Stimulated activated CD8-positive, alpha-beta memory T cell treated with anti-CD3 and anti-CD28 coated beads, Interleukin-4, amount 100 ng/mL, for 4 hours (primary cell): Measurements from ENCODE around the gene AFF2.

ENCODE experiments used
- DNase-seq, 2 donors: peaks; one replicate each; pipeline ENCODE4 v3.0.0-alpha.2; 2020; ENCODE audit warnings: low read depth in 2 of 2, low spot score in 1 of 2

Gene AFF2

DNA sequence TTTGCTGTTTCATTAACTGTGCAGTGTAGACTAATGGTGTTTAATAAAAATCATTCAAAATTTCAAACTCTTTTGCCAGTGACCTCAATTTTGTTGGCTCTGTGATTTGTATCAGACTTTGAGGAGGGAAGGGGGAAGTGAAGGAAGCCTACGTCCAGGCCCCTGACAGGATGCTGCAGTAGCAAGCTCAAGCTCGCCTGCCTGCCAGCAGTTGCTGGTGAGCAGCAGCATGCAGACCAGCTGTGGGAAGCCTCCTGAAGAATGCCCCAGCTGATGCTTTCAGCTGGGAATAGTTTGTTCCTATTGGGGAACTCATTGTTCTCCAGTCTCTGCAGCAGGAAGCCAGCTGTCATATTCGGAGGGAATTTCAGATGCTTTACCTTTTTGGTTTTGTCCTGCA lies 495.2 kb downstream of the AFF2 start:
- DNase-seq = no peak

DNA sequence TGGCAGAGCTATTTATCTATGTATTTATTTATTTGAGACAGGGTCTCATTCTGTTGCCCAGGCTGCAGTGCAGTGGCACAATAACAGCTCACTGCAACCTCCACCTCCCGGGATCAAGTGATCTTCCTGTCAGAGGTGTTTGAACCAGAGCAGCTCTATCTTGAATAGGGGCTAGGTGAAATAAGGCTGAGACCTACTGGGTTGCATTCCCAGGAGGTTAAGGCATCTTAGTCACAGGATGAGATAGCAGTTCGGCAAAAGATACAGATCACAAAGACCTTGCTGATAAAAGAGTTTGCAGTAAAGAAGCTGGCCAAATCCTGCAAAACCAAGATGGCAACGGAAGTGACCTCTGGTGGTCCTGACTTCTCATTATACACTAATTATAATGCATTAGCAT lies 501.9 kb downstream of the AFF2 start:
- no peak for DNase-seq

DNA sequence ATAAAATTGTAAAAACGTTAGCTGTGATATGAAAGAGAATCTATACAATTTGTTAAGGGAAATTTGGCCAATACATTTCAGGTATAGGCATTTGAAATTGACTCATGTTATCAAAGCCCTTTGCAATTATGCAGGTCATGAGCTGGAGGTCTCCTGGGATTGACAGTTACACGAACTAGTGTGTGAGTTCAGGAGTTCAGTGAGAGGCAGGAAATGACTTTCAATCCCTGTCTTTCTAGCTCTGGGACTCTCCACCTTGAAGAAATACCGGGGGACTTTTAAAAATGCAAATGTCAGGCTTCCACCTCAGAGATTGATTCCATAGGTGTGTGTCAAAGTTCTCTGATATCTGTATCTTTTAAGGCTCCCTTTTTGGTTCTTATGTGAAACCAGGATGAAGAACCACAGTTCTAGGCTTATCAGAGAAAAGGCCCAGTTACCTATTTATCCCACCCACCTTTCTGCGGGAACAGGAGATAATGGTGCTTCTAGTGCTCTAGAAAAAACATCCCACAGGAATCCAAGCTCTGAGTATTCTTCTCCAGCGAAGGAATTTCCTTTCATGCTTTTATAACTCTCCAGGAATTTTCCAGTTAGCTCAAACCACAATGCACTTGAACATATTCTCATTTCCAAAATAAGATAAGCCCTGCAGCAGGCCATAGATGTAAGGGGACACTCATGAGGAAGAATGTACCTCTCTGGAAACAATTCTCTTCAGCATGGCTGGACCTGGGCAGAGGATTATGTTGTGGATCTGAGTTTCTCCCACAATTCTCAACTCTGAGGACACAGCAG lies 503.6 kb downstream of the AFF2 start:
- no peak for DNase-seq

DNA sequence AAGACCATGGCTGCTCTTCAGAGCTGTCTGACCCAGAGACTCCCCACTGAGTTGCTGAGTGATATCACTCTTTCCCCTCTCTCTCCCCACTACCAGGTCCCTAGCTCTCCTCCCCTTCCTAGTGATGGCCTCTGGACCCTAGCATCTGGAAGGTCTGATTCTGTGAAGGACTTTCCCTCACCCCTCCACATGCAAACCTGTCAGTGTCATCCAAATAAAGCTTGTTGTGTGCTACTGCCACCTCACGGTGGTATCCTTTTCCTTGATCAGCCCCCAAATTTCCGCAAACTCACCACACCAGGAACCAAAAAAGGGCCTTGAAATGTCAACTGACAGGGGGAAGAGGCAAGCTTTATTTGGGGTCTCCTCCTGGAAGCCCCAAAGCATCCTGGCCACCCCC lies 504.5 kb downstream of the AFF2 start:
- no peak for DNase-seq

DNA sequence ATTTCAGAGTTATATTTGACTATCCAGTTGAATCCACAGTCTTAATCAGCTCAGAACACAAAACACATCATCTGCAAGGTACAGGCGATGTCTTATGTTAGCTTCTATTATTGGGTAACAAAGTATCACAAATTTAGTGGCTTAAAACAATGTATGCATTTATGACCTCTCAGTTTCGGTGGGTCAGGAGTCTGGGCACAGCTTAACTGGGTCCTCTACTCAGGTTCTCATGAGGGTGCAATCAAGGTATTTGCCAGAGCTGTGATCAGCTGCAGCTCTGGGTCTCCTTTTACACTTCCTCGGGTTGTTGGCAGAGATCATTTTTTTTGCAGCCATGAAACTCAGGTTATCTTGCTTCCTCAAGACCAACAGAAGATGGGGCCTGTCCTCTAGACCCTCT lies 505.8 kb downstream of the AFF2 start:
- no peak for DNase-seq

DNA sequence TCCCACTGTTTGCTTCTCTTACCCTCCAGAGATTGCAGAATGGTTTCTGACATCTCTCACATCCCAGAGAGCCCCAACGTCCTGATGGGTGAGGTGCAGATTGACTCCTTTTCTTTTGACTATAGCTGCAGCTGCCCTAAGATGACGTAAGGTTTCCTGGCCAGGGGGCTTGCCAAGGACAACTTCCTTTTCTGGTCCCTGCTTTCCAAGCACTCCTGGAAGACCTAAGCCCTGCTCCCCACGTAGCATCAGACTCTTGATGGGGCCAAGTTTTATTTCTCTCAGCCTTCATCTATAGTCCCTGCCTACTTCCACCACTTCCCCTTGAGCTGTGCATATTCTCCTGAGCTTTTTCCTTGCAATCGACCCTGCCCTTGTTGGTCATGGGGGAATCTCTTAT lies 507.0 kb downstream of the AFF2 start:
- no peak for DNase-seq

DNA sequence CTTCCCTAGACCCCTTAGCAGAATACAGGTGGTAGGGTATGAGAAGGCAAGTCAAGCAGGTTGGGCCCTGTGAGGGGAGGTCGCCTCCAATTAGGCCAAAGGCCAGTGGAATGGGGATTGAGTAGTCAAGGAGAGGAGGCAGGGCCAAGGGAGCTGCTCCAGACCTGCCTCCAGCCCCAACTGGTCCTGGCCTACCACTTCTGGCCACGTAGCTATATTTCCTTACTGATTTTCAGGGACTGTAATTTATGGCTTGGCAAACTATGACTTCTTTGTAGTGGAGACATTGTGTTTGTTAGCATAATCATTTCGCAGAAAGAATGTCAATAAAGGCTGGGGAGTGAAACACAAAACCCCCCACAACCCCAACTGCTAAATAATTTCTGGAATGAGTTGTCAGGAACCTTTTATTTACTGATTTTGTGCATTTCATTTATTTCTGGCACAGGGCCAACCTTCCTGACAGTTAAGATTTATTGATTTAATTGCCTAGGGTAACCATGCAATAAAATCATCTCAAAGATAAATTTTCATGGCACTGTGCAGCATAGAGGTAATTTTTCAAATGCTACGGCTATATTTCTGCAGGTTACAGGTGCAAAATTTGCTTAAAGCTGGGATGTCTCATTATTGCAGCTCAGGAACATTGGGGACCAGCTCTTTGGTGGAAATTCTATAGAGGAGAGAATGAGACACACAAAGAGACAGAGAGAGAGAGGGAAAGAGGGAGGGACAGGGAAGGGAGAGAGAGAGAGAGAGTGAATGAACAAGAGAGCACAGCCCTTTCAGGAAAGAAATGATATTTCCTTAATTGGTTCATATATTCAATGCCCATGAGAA lies 509.8 kb downstream of the AFF2 start:
- DNase-seq = no peak

DNA sequence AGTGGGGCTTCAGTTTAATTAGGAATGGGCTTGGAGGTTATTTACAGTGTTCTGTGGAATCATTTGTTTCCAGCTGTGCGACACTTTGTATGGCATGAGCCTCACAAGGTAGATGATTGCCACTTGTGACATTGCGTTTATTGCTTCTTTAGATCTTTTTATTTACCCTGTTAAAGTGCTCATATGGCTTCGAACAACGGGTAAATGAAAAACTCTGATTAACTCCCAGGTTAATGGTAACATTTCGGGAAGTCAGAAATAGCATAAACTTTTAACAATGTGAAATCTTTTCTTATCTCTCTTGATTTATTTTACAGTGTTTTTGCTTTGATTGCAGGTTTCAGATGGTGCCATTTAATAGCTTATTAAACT lies 510.4 kb downstream of the AFF2 start:
- no peak for DNase-seq

DNA sequence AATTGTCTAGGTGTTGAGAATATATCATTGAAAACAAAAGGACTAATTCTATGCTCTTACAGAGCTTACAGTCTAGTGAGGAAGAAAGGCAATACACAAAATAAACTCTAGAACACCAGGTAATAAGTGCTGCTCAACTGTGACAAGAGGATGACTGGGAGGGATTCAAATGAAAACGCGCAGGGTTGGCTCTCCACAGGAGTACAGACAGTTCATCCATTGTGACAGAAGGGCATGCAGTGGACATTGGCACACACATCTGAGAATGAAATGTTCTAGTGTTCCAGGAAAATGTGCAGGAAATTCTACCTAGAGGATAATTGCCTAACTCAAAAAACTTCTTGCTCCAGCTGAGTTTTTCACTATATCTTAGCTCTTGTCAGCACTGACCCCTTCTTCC lies 512.7 kb downstream of the AFF2 start:
- no peak for DNase-seq

DNA sequence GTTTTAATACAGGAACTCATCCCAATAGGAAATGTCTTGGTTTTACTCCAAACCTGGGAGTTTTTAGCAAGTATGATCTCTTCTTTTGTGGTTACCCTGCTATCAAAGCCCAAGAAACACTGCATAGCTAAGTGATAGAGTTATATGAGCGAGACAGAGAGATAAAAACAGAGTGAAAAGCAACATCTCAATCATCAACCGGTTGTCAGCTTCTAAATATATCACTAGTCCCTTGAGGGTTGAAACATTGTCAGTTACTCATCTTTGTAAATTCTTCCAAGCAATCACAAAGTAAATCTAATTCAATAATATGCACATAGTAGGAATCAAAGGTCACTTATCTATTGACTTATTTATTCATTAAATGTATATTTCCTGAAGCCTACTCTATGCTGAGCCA lies 520.7 kb downstream of the AFF2 start:
- no peak for DNase-seq

DNA sequence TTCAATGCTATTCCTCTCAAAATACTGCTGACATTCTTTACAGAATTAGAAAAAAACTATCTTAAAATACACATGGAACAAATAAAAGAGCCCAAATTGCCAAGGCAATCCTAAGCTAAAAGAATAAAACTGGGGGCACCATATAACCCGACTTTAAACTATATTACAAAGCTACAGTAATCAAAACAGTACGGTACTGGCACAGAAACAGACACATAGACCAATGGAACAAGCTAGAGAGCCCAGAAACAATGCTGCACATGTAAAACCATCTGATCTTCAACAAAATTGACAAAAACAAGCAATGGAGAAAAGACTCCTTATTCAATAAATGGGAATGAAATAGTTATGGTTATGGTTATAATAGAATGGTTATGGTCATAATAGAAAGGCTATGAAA lies 522.1 kb downstream of the AFF2 start:
- no peak for DNase-seq

DNA sequence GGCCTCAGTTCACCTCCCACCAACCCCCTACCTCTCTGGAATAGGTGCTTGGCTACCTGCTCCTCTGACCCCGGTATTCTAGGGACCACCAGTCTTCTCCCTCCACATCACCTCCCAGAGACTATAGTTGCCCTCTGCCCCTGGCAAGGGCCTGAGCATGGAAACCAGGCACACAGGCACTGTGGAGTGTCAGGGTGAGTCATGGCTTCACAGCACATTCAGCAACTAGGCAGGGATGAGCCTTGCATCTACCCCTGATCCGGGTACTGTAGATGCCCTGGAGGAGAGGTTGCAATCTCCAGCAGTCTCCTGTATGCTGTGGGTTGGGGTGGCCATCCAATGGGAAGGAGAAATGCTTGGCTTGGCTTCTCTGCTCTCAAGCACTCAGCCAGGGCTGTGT lies 532.0 kb downstream of the AFF2 start:
- no peak for DNase-seq

DNA sequence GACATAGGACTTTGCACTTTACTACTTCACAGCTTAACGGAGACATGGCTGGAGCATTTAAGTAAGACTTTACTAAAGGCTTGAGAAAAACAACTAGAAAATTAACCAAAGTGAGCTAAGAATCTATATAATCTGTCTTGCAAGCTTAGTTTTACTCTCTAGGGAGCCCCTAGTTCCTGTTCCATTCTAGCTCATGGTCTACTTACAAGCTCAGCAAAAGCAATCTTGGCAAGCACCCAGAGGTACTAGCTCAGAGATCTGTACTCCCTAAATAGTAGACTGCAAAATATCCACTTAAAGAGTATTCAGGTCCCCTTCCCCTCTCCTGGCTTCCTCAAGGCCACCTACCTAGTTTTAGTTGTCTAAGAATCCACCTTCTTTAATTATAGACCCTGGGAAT lies 535.7 kb downstream of the AFF2 start:
- DNase-seq = no peak

DNA sequence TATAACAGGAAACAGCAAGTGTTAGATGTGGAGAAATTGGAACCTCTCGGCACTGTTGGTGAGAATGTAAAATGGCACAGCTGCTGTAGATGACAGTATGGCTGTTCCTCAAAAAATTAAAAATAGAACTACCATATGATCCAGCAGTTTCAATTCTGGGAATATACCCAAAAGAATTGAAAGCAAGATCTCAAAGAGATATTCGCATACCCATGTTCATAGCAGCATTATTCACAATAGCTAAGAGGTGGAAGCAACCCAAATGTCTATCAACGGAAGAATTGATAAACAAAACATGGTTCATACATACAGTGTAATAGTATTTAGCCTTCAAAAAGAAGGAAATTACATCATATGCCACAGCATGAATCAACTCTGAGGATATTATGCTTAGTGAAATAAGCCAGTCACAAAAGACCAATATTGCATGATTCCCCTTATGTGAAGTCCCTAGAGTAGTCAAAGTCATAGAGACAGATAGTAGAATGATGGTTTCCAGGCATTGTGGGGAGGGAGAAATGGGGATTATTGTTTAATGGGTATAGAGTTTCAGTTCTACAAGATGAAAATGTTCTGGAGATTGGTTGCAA lies 537.0 kb downstream of the AFF2 start:
- DNase-seq = no peak

DNA sequence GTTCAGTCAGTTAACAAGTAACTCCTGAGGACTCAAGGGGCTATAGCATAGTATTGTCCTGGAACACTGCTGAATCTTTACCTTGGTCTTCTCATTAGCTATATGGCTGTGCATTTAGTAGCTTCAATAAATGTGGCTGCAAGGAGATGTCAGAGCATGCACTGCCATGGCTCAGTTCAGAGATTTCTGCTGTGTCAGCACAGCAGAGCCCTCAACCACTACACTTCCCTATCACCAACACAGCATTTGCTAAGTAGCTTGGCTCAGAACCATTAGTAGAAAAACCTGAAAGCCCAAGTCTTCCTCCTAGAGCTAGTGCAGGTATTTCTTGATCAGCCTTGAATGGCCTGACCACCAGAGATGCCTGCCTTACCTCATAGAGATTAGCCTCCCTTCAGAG lies 538.6 kb downstream of the AFF2 start:
- no peak for DNase-seq

DNA sequence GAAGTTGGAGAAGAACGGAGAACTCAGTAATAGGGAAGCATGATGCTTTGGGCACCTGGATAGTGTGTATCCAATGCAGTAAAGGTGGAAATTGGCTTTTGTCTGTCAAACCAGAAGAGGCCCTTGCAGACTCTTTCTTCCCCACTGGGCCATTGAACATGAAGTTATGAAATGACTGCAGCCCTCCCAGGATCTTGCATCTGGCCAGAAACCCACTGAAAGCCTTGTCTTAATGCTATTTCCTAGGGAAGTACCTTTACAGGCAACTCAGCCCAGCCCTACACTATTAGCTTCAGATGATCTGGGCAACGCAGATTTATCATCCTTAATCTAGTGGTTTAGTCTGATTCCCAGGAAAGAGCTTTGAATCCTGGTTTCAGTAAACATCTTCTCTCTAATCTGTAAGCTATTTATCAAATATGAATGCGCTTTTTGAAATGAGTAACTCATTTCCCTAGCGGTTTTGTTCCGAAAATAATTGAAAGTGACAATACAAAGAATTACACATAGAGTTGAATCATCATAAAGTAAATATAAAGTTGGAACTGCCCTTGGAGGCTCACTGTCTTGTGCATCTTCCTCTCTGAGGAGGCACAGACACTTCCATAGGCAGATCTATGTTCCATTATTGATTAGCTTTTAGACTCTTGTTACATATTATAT lies 540.6 kb downstream of the AFF2 start:
- no peak for DNase-seq

DNA sequence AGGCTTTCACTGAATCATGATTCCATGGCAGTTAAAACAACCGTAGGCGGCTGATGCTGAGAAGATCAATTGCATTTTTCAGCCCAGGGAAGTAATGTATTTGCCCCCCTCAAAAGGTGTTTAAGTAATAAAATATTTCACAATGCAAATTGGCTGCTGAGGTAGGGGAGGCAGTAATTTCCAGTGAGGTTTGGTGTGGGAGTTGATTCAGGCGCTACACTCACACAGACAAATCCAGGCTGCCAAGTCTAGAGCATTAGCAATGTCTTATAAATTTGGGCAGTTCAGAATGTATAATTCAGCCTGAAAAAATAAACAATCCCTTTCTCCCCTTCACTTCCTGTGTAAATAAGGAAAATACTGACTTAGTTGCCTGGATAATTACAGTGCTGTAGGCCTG lies 543.0 kb downstream of the AFF2 start:
- DNase-seq = no peak

DNA sequence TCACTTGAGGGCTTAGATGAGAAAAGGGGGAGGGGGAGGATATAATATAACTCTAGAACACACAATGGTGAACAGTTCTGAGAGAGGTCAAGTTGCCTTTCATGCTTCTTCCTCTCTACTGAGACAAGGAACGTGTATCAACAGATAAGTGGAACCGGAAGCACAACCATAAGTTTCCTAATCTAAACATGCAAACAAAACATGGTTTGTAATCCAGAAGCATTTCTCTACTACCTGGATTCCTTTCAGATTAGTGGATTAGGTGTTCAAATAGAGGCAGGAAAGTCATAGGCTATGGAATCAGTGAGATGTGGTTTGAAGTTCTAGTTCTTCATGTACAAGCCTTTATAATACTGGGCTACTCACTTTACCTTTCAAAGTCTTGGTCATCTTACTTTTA lies 544.1 kb downstream of the AFF2 start:
- DNase-seq = no peak

DNA sequence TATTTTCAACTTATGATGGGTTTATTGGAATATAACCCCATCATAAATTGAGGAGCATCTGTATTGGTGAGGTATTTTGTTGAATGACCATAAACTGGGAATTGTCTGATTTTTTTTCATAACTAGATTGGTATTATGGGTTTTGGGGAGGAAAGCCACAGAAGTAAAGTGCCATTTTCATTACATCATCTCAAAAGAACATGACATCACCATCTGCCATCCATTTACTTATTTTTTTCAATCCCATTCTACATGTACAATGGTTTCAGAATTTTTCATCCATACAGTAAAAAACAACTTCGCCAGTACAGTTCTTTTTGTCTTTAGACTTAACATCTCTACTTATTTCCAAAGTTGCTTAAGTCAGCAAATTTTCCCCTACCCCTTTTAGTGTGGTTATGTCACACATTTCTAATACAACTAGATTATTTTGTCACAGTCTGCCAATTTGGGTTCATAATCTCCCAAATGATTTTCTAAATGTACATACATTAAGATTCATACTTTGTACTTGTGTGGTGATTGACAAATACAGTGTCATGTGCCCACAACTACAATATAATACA lies 545.3 kb downstream of the AFF2 start:
- DNase-seq = no peak
